ENCODE results near the gene NXPE2.

DNA sequence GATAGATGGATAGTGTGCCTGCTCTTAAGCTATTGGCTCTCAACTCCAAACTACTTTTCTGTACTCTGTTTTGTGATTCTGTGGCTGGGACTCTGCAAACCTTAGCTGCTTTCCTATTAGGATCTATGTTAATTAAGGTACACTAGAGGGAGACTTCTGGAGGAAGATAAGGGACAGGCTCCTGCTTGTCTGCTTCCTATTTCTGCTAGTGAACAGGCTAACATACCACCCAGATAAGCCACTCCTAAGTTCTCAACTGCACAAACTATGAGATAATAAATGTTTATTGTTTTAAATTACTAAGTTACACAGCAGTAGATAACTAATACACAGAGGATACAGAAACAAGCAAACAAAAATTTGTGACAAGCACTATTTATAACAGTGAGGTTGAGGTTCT lies 10.2 kb upstream of the NXPE2 start:
- TF ChIP-seq CTCF (IDR thresholded peaks at IDR 0.05; ENCODE audit: insufficient read depth, low read length, poor library complexity, severe bottlenecking): no peak
- TF ChIP-seq EZH2phosphoT487 (conservative IDR thresholded peaks at IDR 0.05; ENCODE audit: low read length): no peak
